ENCODE results near the gene RPS2. TPM values are rescaled to one million over a fixed set of nuclear protein-coding genes. Genes with fewer than 3 reads are reported as not detected.

RPS2 gene
- polyA plus RNA-seq, 1 of the 3 experiments (the other 2 are of a cell fraction): 6,384 TPM

- TF ChIP-seq IRF3 (IDR thresholded peaks at IDR 0.05; ENCODE audit: low read depth, low read length) (no peak), MXI1 (IDR thresholded peaks at IDR 0.05; ENCODE audit: low read depth, low read length) (peak; percentile 98), GABPA (IDR thresholded peaks at IDR 0.05; ENCODE audit: low read depth) (no peak), ELF1 (IDR thresholded peaks at IDR 0.05) (no peak), CHD2 (IDR thresholded peaks at IDR 0.05; ENCODE audit: low read length, partially characterized antibody) (no peak), YY1 (IDR thresholded peaks at IDR 0.05; ENCODE audit: low read depth) (no peak), ZBTB33 (IDR thresholded peaks at IDR 0.05; ENCODE audit: borderline replicate concordance, low read depth) (no peak), FOXJ3 (CRISPR knock-in tag; IDR thresholded peaks at IDR 0.05) (no peak)
Observed at GRCh38 chr16:2003827-2004641, 39.4 kb upstream of the RPS2 start (continued).

GRCh38 chr16:2003231-2003826 lies 38.7 kb upstream of the RPS2 start:
- no peak for TF ChIP-seq PBX3 (IDR thresholded peaks at IDR 0.05)
- no peak for TF ChIP-seq RCOR1 (IDR thresholded peaks at IDR 0.05; ENCODE audit: low read length)
- TF ChIP-seq TAF1 (IDR thresholded peaks at IDR 0.05; ENCODE audit: borderline replicate concordance, low read depth, low read length): no peak
- no peak for TF ChIP-seq TEAD4 (IDR thresholded peaks at IDR 0.05; ENCODE audit: borderline replicate concordance, insufficient read depth)
- no peak for TF ChIP-seq EZH2phosphoT487 (IDR thresholded peaks at IDR 0.05; ENCODE audit: borderline replicate concordance, low read depth)
- 70% methylated on average over 4 of the region's 8 CpGs for WGBS (ENCODE audit: low lambda C conversion rate)
- Histone ChIP-seq H3K27me3 (ENCODE audit: insufficient read depth) (no peaks in the 10 kb centered on the region), H3F3A (replicated peaks; ENCODE audit: insufficient read depth) (peaks cover 9% of the 10 kb centered on the region), H3K4me2 (no peak overlapping the region), H2AFZ (ENCODE audit: low read depth) (no peak overlapping the region), H3K4me3 (ENCODE audit: low read depth in 2 of 2, low read length in 1 of 2) (no peak overlapping the region; a peak in 1 of 4 replicates), H3K79me2 (ENCODE audit: insufficient read depth) (peaks cover 64% of the 10 kb centered on the region), H3K36me3 (replicated peaks in 1 of 2; ENCODE audit: control insufficient read depth in 1 of 2, insufficient read depth in 2 of 2, low read length in 1 of 2) (peaks cover 3 to 49% of the 10 kb centered on the region in 2 experiments), H3K9me2 (no peaks in the 10 kb centered on the region), H3K9me3 (no peaks in the 10 kb centered on the region), H4K20me1 (ENCODE audit: insufficient read depth) (peaks cover 65% of the 10 kb centered on the region), H3K27ac (ENCODE audit: low read depth in 2 of 2, low read length in 1 of 2) (no peak overlapping the region), H3K4me1 (ENCODE audit: control insufficient read depth in 1 of 2, insufficient read depth in 2 of 2, low read depth in 1 of 2, low read length in 1 of 2) (peaks cover 24 to 49% of the 10 kb centered on the region in 2 experiments; a peak in 3 of 4 replicates), H3K9ac (no peak overlapping the region)
- ChIA-PET POLR2A (interaction anchor here (0.5 to 1.4 kb wide), 5 partner anchors 19 to 917 kb away, joined by 3 to 11 read pairs (median 3); partner anchors contain the start of genes RPS2 and TRAF7), CTCF (interaction anchor here (0.7 to 4.1 kb wide), 22 partner anchors 9 to 248 kb away, joined by 3 to 108 read pairs (median 10); partner anchors contain the start of genes ECI1, GFER, NOXO1 and NTHL1)
- DNase-seq: no peak
